Neural crest cell (in vitro differentiated cells): ENCODE results near the gene RPS28. TPM values are rescaled to one million over a fixed set of nuclear protein-coding genes. Genes with fewer than 3 reads are reported as not detected.
"Not testable (repeated sequence)": the region's sequence is repeated elsewhere in the genome, so short reads cannot be mapped to it uniquely, and the experiment has no call there.

ENCODE experiments used
- DNase-seq: peaks from one replicate; pipeline ENCODE4 v3.0.0; 2021; ENCODE audit warnings: low read depth, mixed read lengths, low spot score
- H3K27ac Mint-ChIP-seq: one replicate; pipeline ENCODE4 v1.8.0; 2021; ENCODE audit warnings: mild to moderate bottlenecking, mixed read lengths; ENCODE audit not compliant: unreplicated experiment
- H3K27me3 Mint-ChIP-seq: 2 replicates; pipeline ENCODE4 v1.8.0; 2021; ENCODE audit warnings: low read depth, mild to moderate bottlenecking, mixed read lengths
- H3K36me3 Mint-ChIP-seq: 2 replicates; pipeline ENCODE4 v1.8.0; 2021; ENCODE audit warnings: low read depth, mild to moderate bottlenecking, mixed read lengths
- H3K4me1 Mint-ChIP-seq: 2 replicates; pipeline ENCODE4 v1.8.0; 2021; ENCODE audit warnings: mixed read lengths
- H3K4me3 Mint-ChIP-seq: one replicate; pipeline ENCODE4 v1.8.0; 2021; ENCODE audit warnings: mild to moderate bottlenecking, mixed read lengths
- H3K9me3 Mint-ChIP-seq: 2 replicates; pipeline ENCODE4 v1.8.0; 2021; ENCODE audit warnings: mixed read lengths
- total RNA-seq: library from RNA; stranded (reverse); gene quantifications from 2 replicates; pipeline ENCODE4 v1.2.1, GENCODE V29; 2021
- TF ChIP-seq, protein P1 (sequence below): fragments of 200-600 bp; sonication (generic); conservative IDR thresholded peaks from 2 replicates; pipeline ENCODE4 v1.5.0; 2021; ENCODE audit warnings: antibody characterized with exemption, mild to moderate bottlenecking

The RPS28 gene
- total RNA-seq, 1 donor from 2014 or later = 1,634 TPM

GRCh38 chr19:8307965-8308866, 13.1 kb upstream of the RPS28 start, which contains the start of gene CD320:
CD320 (minus strand) TSS chr19:8308358; CDS start chr19:8308290, 68 bp downstream.
- H3K9me3 Mint-ChIP-seq = no peaks in the 10 kb centered on the region
- no peaks in the 10 kb centered on the region for H3K27me3 Mint-ChIP-seq
- no peaks in the 10 kb centered on the region for H3K36me3 Mint-ChIP-seq

DNA sequence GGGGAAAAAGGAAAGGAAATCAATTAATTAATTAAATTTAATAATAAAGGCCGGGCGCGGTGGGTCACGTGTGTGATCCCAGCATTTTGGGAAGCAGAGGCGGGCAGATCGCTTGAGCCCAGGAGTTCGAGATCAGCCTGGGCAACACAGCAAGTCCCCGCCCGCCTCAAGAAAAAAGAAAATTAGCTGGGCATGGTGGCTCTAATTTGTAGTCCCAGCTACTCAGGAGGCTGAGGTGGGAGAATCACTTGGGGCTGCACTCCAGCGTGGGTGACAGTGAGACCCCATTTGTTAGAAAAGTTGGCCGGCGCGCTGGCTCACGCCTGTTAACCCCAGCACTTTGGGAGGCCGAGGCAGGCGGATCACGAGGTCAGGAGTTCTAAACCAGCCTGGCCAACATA, 12.4 kb upstream of the RPS28 start:
- no peak overlapping the region for H3K27ac Mint-ChIP-seq
- H3K9me3 Mint-ChIP-seq = no peaks in the 10 kb centered on the region
- peaks cover 28% of the 10 kb centered on the region for H3K4me1 Mint-ChIP-seq
- no peaks in the 10 kb centered on the region for H3K36me3 Mint-ChIP-seq
- TF ChIP-seq, protein P1, sequence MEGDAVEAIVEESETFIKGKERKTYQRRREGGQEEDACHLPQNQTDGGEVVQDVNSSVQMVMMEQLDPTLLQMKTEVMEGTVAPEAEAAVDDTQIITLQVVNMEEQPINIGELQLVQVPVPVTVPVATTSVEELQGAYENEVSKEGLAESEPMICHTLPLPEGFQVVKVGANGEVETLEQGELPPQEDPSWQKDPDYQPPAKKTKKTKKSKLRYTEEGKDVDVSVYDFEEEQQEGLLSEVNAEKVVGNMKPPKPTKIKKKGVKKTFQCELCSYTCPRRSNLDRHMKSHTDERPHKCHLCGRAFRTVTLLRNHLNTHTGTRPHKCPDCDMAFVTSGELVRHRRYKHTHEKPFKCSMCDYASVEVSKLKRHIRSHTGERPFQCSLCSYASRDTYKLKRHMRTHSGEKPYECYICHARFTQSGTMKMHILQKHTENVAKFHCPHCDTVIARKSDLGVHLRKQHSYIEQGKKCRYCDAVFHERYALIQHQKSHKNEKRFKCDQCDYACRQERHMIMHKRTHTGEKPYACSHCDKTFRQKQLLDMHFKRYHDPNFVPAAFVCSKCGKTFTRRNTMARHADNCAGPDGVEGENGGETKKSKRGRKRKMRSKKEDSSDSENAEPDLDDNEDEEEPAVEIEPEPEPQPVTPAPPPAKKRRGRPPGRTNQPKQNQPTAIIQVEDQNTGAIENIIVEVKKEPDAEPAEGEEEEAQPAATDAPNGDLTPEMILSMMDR = no peak
- peak overlapping the region; percentile 91 for H3K4me3 Mint-ChIP-seq
- no peak for DNase-seq
- H3K27me3 Mint-ChIP-seq = no peaks in the 10 kb centered on the region

More at GRCh38 chr19:8307965-8308866, 13.1 kb upstream of the RPS28 start, which contains the start of gene CD320:
- peak within 1 kb of the TSS; percentile 97 for H3K27ac Mint-ChIP-seq
- DNase-seq = peak; percentile 88
- peaks cover 28% of the 10 kb centered on the region for H3K4me1 Mint-ChIP-seq
- TF ChIP-seq, protein P1 = no peak
- peak within 1 kb of the TSS; percentile 91 for H3K4me3 Mint-ChIP-seq

DNA sequence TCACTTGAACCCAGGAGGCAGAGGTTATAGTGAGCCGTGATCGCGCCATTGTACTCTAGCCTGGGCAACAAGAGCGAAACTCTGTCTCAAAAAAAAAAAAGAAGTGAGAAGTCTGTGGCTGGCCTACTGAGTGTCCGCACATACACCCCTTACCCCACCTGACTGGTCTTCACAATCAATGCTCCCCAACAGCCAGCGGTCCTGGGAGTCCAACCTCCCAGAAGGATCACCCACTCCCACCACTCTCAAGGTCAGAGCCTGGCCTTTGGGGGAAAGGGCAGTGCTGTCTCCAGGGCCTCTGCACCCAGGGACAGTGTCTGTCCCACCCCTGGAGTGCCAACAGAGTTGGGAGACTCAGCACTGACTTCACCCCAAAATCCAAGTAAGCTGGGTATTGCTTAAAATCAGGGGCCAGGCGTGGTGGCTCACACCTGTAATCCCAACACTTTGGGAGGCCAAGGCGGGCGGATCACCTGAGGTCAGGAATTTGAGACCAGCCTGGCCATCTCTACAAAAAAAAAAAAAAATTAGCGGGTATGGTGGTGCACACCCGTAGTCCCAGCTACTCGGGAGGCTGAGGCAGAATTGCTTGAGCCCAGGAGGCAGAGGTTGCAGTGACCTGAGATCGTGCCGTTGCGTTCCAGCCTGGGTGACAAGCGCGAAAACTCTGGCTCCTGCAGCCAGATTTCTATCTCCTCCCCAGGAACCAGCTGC, 10.8 kb upstream of the RPS28 start:
- no peaks in the 10 kb centered on the region for H3K9me3 Mint-ChIP-seq
- TF ChIP-seq, protein P1 = no peak
- H3K27me3 Mint-ChIP-seq = no peaks in the 10 kb centered on the region
- no peaks in the 10 kb centered on the region for H3K36me3 Mint-ChIP-seq
- no peak for DNase-seq
- H3K4me3 Mint-ChIP-seq = peak overlapping the region; percentile 27
- no peak overlapping the region for H3K27ac Mint-ChIP-seq
- peaks cover 28% of the 10 kb centered on the region for H3K4me1 Mint-ChIP-seq

GRCh38 chr19:8311461-8312260, 9.6 kb upstream of the RPS28 start:
- no peaks in the 10 kb centered on the region for H3K9me3 Mint-ChIP-seq
- no peaks in the 10 kb centered on the region for H3K27me3 Mint-ChIP-seq
- H3K27ac Mint-ChIP-seq = no peak overlapping the region
- no peaks in the 10 kb centered on the region for H3K36me3 Mint-ChIP-seq
- H3K4me1 Mint-ChIP-seq = peaks cover 21% of the 10 kb centered on the region
- no peak overlapping the region for H3K4me3 Mint-ChIP-seq
- DNase-seq = no peak
- TF ChIP-seq, protein P1 = no peak

DNA sequence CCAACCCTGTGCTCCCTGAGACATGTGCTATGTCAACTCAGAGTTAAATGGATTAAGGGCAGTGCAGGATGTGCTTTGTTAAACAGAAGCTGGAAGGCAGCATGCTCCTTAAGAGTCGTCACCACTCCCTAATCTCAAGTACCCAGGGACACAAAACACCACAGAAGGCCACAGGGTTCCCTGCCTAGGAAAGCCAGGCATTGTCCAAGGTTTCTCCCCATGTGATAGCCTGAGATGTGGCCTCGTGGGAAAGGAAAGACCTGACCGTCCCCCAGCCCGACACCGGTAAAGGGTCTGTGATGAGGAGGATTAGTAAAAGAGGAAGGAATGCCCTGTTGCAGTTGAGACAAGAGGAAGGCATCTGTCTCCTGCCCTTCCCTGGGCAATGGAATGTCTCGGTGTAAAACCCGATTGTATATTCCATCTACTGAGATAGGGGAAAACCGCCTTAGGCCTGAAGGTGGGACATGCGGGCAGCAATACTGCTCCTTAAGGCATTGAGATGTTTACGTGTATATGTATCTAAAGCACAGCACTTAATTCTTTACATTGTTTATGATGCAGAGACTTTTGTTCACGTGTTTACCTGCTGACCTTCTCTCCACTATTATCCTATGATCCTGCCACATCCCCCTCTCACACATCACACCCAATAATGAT, 6.2 kb upstream of the RPS28 start:
- H3K27ac Mint-ChIP-seq, H3K36me3 Mint-ChIP-seq, DNase-seq, H3K27me3 Mint-ChIP-seq, H3K9me3 Mint-ChIP-seq, H3K4me1 Mint-ChIP-seq: not testable (repeated sequence)
- H3K4me3 Mint-ChIP-seq = peak overlapping the region; percentile 31
